K562 (cell line): ENCODE results near the gene SHANK1. TPM values are rescaled to one million over a fixed set of nuclear protein-coding genes. Genes with fewer than 3 reads are reported as not detected.

Experiments
- ATF2 ChIP-seq: sonication (generic); formaldehyde crosslinking; IDR thresholded peaks from 2 replicates; pipeline ENCODE4 v1.8.1; 2022; ENCODE audit warnings: missing genetic modification reagents
- CBFA2T2 ChIP-seq: fragments of 450-650 bp; conservative IDR thresholded peaks from 2 replicates; pipeline ENCODE4 v1.6.1; 2017; ENCODE audit warnings: mild to moderate bottlenecking
- CBX2 ChIP-seq: fragments of 200-600 bp; sonication (generic); IDR thresholded peaks from one replicate; pipeline ENCODE4 v1.6.1; 2012; ENCODE audit warnings: mild to moderate bottlenecking, low read length, inconsistent platforms; ENCODE audit not compliant: insufficient read depth, poor library complexity, severe bottlenecking
- E2F8 ChIP-seq: fragments of 450-650 bp; IDR thresholded peaks from 2 replicates; pipeline ENCODE4 v1.7.1; 2018; ENCODE audit warnings: mild to moderate bottlenecking, low read depth; ENCODE audit not compliant: partially characterized antibody
- HOXB6 ChIP-seq: fragments of 250-450 bp; sonication (Bioruptor Pico); IDR thresholded peaks from 2 replicates; pipeline ENCODE4 v1.5.1; 2022; ENCODE audit warnings: mild to moderate bottlenecking, borderline replicate concordance
- ILF3 ChIP-seq: fragments of 450-650 bp; IDR thresholded peaks from 2 replicates; pipeline ENCODE4 v1.6.1; 2018; ENCODE audit warnings: antibody characterized with exemption, mild to moderate bottlenecking, moderate library complexity, borderline replicate concordance
- LCOR ChIP-seq: sonication (generic); formaldehyde crosslinking; IDR thresholded peaks from 2 replicates; pipeline ENCODE4 v1.8.0; 2022; ENCODE audit warnings: mild to moderate bottlenecking, missing genetic modification reagents
- NR4A1 ChIP-seq, 2 experiments: fragments of 250-450 bp in 1 of 2; fragments of 450-650 bp in 1 of 2; sonication (Bioruptor Pico) in 1 of 2; IDR thresholded peaks; 2 replicates each; pipeline versions ENCODE4 v1.4.0 to v1.6.1; 2016 to 2020; ENCODE audit warnings: mild to moderate bottlenecking in 2 of 2, missing compliant biosample characterization in 1 of 2, missing genetic modification characterization in 1 of 2, moderate library complexity in 1 of 2
- POLR3A ChIP-seq: IDR thresholded peaks from 2 replicates; pipeline ENCODE4 v1.6.1; 2011; ENCODE audit warnings: borderline replicate concordance, mild to moderate bottlenecking, moderate library complexity; ENCODE audit not compliant: insufficient read length, insufficient read depth; ENCODE audit errors: extremely low read depth
- PRMT5 ChIP-seq: sonication (generic); formaldehyde crosslinking; IDR thresholded peaks from 2 replicates; pipeline ENCODE4 v1.5.0; 2020; ENCODE audit warnings: missing genetic modification reagents
- RBM17 ChIP-seq: fragments of 200-400 bp; formaldehyde crosslinking; IDR thresholded peaks from 2 replicates; pipeline ENCODE4 v1.6.1; 2017; ENCODE audit warnings: low read depth, mild to moderate bottlenecking, low read length, borderline replicate concordance
- TBP ChIP-seq: optimal IDR thresholded peaks from 2 replicates; pipeline ENCODE3; 2011; ENCODE audit warnings: low read depth, low read length, improper control_type of control experiment
- YY1 ChIP-seq, 3 experiments: IDR thresholded peaks; 2 replicates each; pipeline ENCODE4 v1.6.1; 2011; ENCODE audit warnings: low read length in 2 of 3, mild to moderate bottlenecking in 2 of 3, moderate library complexity in 2 of 3, borderline replicate concordance in 1 of 3, control low read depth in 1 of 3, low read depth in 1 of 3; ENCODE audit not compliant: insufficient read depth in 3 of 3, insufficient replicate concordance in 2 of 3, control insufficient read depth in 1 of 3, insufficient read length in 1 of 3; ENCODE audit errors: extremely low read depth in 1 of 3
- ZBTB8A ChIP-seq: fragments of 450-650 bp; IDR thresholded peaks from 2 replicates; pipeline ENCODE4 v1.6.1; 2018; ENCODE audit warnings: mild to moderate bottlenecking, moderate library complexity; ENCODE audit not compliant: partially characterized antibody
- ZNF23 ChIP-seq: fragments of 250-450 bp; sonication (Bioruptor Pico); IDR thresholded peaks from 2 replicates; pipeline ENCODE4 v1.4.0; 2020; ENCODE audit warnings: mild to moderate bottlenecking
- polyA plus RNA-seq, 8 experiments: library from polyadenylated mRNA; depleted of rRNA in 4 of 8; stranded (reverse) in 5 of 8; unstranded in 3 of 8; fragments of >200 nt; fragmentation: Nextera tagmentation in 2 of 8; fragmentation: Illumina TruSeq in 1 of 8; extraction: Ambion mirVana in 2 of 8; extraction: Trizol in 1 of 8; gene quantifications; 2 replicates each; pipeline versions ENCODE4 v1.2.1 to v1.2.3, GENCODE V29; 2011 to 2014; ENCODE audit warnings: inconsistent platforms in 1 of 8, missing spikeins in 1 of 8
- total RNA-seq, 7 experiments: library from RNA; depleted of rRNA in 6 of 7; stranded (reverse); fragments of >200 nt in 6 of 7; fragmentation: Illumina TruSeq in 2 of 7; extraction: Trizol in 2 of 7; gene quantifications; 2 replicates each; pipeline versions ENCODE4 v1.2.1 to v1.2.3, GENCODE V29; 2011 to 2021; ENCODE audit warnings: low replicate concordance in 1 of 7
- TF ChIP-seq, protein P1 (sequence below): sonication (generic); formaldehyde crosslinking; IDR thresholded peaks from 2 replicates; pipeline ENCODE4 v1.8.0; 2022; ENCODE audit warnings: mild to moderate bottlenecking, missing genetic modification reagents, borderline replicate concordance
- TF ChIP-seq, protein P2 (sequence below): sonication (generic); formaldehyde crosslinking; IDR thresholded peaks from 2 replicates; pipeline ENCODE4 v1.5.0; 2020; ENCODE audit warnings: missing genetic modification reagents

SHANK1 gene
- total and polyA plus RNA-seq, 9 of the 15 experiments (the other 6 are each of a cell fraction or from before 2014, with no cell fraction given), result 0.33 to 1.3 (median 0.55) TPM; not detected in 2

GRCh38 chr19:50658441-50659317 lies 60.9 kb downstream of the SHANK1 start (continued):
- TF ChIP-seq PRMT5 (CRISPR knock-in tag) (peak; percentile 56; the same call in 1 of the 2 replicates), POLR3A (no peak), E2F8 (no peak), CBX2 (no peak), ZBTB8A (no peak), RBM17 (no peak), ZNF23 (no peak), CBFA2T2 (no peak), LCOR (CRISPR knock-in tag) (peak; percentile 61), ATF2 (no peak), NR4A1 (CRISPR knock-in tag; IDR thresholded peaks at IDR 0.05) (peak; percentile 79; the same call in 1 of the 2 replicates), NR4A1 (tag; IDR thresholded peaks at IDR 0.05) (peak; percentile 75; the same call in 1 of the 2 replicates), HOXB6 (CRISPR knock-in tag) (no peak), TBP (peak; percentile 90), YY1 (IDR thresholded peaks at IDR 0.05; ENCODE audit: borderline replicate concordance in 1 of 3, control insufficient read depth in 1 of 3, extremely low read depth in 1 of 3, insufficient read depth in 3 of 3, insufficient read length in 1 of 3, insufficient replicate concordance in 2 of 3, low read depth in 1 of 3, low read length in 2 of 3) (peak in 2 of 3 experiments; percentile 63 to 72), ILF3 (no peak; the same call in 1 of the 2 replicates)
- TF ChIP-seq, protein P1, sequence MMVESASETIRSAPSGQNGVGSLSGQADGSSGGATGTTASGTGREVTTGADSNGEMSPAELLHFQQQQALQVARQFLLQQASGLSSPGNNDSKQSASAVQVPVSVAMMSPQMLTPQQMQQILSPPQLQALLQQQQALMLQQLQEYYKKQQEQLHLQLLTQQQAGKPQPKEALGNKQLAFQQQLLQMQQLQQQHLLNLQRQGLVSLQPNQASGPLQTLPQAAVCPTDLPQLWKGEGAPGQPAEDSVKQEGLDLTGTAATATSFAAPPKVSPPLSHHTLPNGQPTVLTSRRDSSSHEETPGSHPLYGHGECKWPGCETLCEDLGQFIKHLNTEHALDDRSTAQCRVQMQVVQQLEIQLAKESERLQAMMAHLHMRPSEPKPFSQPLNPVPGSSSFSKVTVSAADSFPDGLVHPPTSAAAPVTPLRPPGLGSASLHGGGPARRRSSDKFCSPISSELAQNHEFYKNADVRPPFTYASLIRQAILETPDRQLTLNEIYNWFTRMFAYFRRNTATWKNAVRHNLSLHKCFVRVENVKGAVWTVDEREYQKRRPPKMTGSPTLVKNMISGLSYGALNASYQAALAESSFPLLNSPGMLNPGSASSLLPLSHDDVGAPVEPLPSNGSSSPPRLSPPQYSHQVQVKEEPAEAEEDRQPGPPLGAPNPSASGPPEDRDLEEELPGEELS (CRISPR knock-in tag), result no peak
- TF ChIP-seq, protein P2, sequence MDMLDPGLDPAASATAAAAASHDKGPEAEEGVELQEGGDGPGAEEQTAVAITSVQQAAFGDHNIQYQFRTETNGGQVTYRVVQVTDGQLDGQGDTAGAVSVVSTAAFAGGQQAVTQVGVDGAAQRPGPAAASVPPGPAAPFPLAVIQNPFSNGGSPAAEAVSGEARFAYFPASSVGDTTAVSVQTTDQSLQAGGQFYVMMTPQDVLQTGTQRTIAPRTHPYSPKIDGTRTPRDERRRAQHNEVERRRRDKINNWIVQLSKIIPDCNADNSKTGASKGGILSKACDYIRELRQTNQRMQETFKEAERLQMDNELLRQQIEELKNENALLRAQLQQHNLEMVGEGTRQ, result no peak
